Measurements from ENCODE around the gene SMC2.

SMC2 gene

DNA sequence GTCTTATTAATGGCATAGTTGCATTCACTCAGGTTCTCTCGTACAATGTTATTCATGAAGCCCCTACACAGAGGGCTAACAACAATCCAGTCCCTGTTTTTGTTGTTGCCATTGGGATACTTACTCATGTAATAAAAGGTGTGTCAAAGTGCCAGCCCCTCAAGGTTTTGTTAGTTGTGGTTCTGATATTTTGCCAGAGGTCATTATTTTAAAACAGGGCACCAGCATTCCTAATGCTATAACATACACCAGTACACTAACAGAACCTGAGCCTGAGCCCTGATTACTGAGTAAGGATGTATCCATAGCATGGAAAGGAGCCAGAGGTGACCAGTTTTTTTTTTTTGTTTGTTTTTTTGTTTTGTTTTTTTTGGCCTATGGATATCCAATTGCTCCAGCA, 50.2 kb downstream of the SMC2 start:
- no peaks in the 10 kb centered on the region for H3K27me3 ChIP-seq (ENCODE audit: control insufficient read depth in 2 of 2, insufficient read depth in 2 of 2, low read length in 2 of 2)
- no peaks in the 10 kb centered on the region for H3K9me3 ChIP-seq (ENCODE audit: control insufficient read depth in 2 of 2, low read length in 2 of 2)
- H3K4me3 ChIP-seq (ENCODE audit: low read length in 2 of 2), result no peak overlapping the region
- no peak overlapping the region for H3K27ac ChIP-seq (ENCODE audit: low read depth in 2 of 2, low read length in 2 of 2)
- no peaks in the 10 kb centered on the region for H3K36me3 ChIP-seq (ENCODE audit: control insufficient read depth in 2 of 2, insufficient read depth in 2 of 2, low read length in 2 of 2)
- H3K9ac ChIP-seq (ENCODE audit: low read depth in 1 of 2, low read length in 2 of 2), result no peak overlapping the region
- H3K4me1 ChIP-seq (ENCODE audit: control insufficient read depth in 2 of 2, insufficient read depth in 2 of 2, low read length in 2 of 2), result no peaks in the 10 kb centered on the region

DNA sequence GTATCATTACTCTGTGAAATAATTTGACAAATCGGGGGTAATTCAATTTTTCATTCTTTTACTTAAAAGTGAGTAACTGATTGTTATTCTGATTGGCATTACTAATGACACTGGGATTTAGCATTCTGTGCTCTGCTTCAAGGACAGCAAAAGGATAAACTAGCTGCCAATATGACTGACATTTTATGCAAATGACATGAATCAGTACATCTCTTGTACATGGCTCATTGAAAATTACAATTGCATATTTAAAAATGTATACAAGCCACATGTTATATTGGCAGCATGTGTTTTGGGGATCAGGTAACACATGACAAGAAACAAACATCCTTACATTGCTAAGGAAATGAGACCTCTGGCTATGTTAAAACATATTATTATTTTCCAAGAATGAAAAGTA, 79.0 kb downstream of the SMC2 start:
- Histone ChIP-seq H3K9me3 (ENCODE audit: control insufficient read depth in 2 of 2, low read length in 2 of 2) (no peaks in the 10 kb centered on the region), H3K9ac (ENCODE audit: low read depth in 1 of 2, low read length in 2 of 2) (no peak overlapping the region), H3K27me3 (ENCODE audit: control insufficient read depth in 2 of 2, insufficient read depth in 2 of 2, low read length in 2 of 2) (no peaks in the 10 kb centered on the region)

DNA sequence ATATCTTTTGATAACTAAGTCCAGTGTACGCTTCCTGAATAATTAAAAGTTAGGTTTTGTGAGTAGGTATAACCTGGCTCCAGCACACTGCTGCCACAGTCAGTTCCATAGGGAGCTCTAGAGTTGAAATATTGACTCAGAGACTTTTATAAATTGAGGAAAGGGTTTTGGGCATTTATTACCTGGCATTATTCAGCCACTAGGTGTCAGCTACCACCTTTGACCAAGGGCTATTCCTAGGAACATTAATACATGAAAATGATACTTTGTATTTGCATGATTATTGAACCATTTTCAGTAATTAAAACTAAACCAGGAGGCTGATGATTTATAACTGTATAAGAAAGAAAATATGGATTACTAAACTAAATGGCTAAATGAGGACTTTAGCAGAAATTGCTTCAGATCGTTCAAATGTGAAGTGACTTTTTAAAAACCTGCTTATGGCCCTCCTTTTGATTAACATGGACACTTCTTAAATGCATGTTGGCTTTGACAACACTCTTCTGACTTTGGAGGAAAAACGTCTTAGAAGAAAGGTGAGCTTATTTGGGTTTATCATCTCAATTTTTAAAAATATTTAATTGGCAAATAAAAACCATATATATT, 83.0 kb downstream of the SMC2 start:
- H3K4me3 ChIP-seq (ENCODE audit: low read length in 2 of 2), result no peak overlapping the region
- no peak overlapping the region for H3K27ac ChIP-seq (ENCODE audit: low read depth in 2 of 2, low read length in 2 of 2)
- no peaks in the 10 kb centered on the region for H3K27me3 ChIP-seq (ENCODE audit: control insufficient read depth in 2 of 2, insufficient read depth in 2 of 2, low read length in 2 of 2)
- H3K9ac ChIP-seq (ENCODE audit: low read depth in 1 of 2, low read length in 2 of 2), result no peak overlapping the region
- H3K36me3 ChIP-seq (ENCODE audit: control insufficient read depth in 2 of 2, insufficient read depth in 2 of 2, low read length in 2 of 2), result no peaks in the 10 kb centered on the region
- H3K4me1 ChIP-seq (ENCODE audit: control insufficient read depth in 2 of 2, insufficient read depth in 2 of 2, low read length in 2 of 2), result no peaks in the 10 kb centered on the region
- no peaks in the 10 kb centered on the region for H3K9me3 ChIP-seq (ENCODE audit: control insufficient read depth in 2 of 2, low read length in 2 of 2)

More for the DNA sequence above, 79.0 kb downstream of the SMC2 start:
- Histone ChIP-seq H3K4me1 (ENCODE audit: control insufficient read depth in 2 of 2, insufficient read depth in 2 of 2, low read length in 2 of 2) (no peaks in the 10 kb centered on the region), H3K27ac (ENCODE audit: low read depth in 2 of 2, low read length in 2 of 2) (no peak overlapping the region), H3K36me3 (ENCODE audit: control insufficient read depth in 2 of 2, insufficient read depth in 2 of 2, low read length in 2 of 2) (no peaks in the 10 kb centered on the region), H3K4me3 (ENCODE audit: low read length in 2 of 2) (no peak overlapping the region)

DNA sequence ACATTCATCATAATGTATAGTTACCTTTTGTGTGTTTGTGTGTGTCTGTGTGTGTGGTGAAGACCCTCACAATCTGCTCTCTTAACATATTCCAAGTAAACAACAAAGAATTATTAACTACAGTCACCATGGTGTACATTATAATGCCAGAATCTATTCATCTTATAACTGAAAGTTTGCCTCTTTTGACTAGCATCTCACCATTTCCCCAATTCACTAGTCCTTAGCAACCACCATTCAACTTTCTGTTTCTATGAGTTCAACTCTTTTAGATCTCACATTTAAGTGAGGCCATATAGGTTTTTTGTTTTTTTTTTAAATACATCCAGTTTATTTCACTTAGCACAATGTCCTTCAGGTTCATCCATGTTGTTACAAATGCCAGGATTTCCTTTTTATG, 83.6 kb downstream of the SMC2 start:
- Histone ChIP-seq H3K4me1 (ENCODE audit: control insufficient read depth in 2 of 2, insufficient read depth in 2 of 2, low read length in 2 of 2) (no peaks in the 10 kb centered on the region), H3K9ac (ENCODE audit: low read depth in 1 of 2, low read length in 2 of 2) (no peak overlapping the region), H3K27me3 (ENCODE audit: control insufficient read depth in 2 of 2, insufficient read depth in 2 of 2, low read length in 2 of 2) (no peaks in the 10 kb centered on the region), H3K36me3 (ENCODE audit: control insufficient read depth in 2 of 2, insufficient read depth in 2 of 2, low read length in 2 of 2) (no peaks in the 10 kb centered on the region), H3K9me3 (ENCODE audit: control insufficient read depth in 2 of 2, low read length in 2 of 2) (no peaks in the 10 kb centered on the region), H3K27ac (ENCODE audit: low read depth in 2 of 2, low read length in 2 of 2) (no peak overlapping the region), H3K4me3 (ENCODE audit: low read length in 2 of 2) (no peak overlapping the region)
